Measurements from ENCODE around the gene CCDC124.

The CCDC124 gene

GRCh38 chr19:17931532-17932191 lies 1.2 kb upstream of the CCDC124 start:
- Histone ChIP-seq H3K9ac (ENCODE audit: low read length) (peak overlapping the region; percentile 93; the same call in 1 of the 2 replicates), H3K9me3 (ENCODE audit: low read length) (no peaks in the 10 kb centered on the region), H3K4me2 (ENCODE audit: low read length) (peak overlapping the region; percentile 92), H3K36me3 (ENCODE audit: insufficient read depth, low read length) (no peaks in the 10 kb centered on the region), H3K4me1 (ENCODE audit: insufficient read depth, low read length, severe bottlenecking) (peaks cover 22% of the 10 kb centered on the region), H3K27ac (ENCODE audit: low read depth, low read length, poor library complexity, severe bottlenecking) (no peak overlapping the region), H3K27me3 (ENCODE audit: insufficient read depth, low read length) (no peaks in the 10 kb centered on the region), H3K79me2 (ENCODE audit: insufficient read depth, low read length) (0 out of 2 replicates have a peak, but pooled peaks cover 5% of the 10 kb centered on the region), H3F3A (ENCODE audit: insufficient read depth, low read length) (no peaks in the 10 kb centered on the region), H4K20me1 (ENCODE audit: insufficient read depth, low read length) (no peaks in the 10 kb centered on the region), H2AFZ (ENCODE audit: low read length) (peak overlapping the region; percentile 54), H3K9me2 (ENCODE audit: low read depth, low read length) (no peaks in the 10 kb centered on the region), H3K4me3 (ENCODE audit: low read depth, low read length, poor library complexity, severe bottlenecking) (peak overlapping the region; percentile 98)
- TF ChIP-seq EZH2 (IDR thresholded peaks at IDR 0.05; ENCODE audit: borderline replicate concordance, low read length) = no peak
- TF ChIP-seq CTCF (IDR thresholded peaks at IDR 0.05; ENCODE audit: low read length) = no peak

- Histone ChIP-seq H2AFZ (ENCODE audit: low read length) (no peak overlapping the region), H3K27ac (ENCODE audit: low read depth, low read length, poor library complexity, severe bottlenecking) (no peak overlapping the region), H3K27me3 (ENCODE audit: insufficient read depth, low read length) (no peaks in the 10 kb centered on the region), H4K20me1 (ENCODE audit: insufficient read depth, low read length) (no peaks in the 10 kb centered on the region), H3K4me1 (ENCODE audit: insufficient read depth, low read length, severe bottlenecking) (peaks cover 22% of the 10 kb centered on the region), H3F3A (ENCODE audit: insufficient read depth, low read length) (no peaks in the 10 kb centered on the region), H3K79me2 (ENCODE audit: insufficient read depth, low read length) (0 out of 2 replicates have a peak, but pooled peaks cover 5% of the 10 kb centered on the region), H3K4me2 (ENCODE audit: low read length) (peak overlapping the region; percentile 92), H3K9ac (ENCODE audit: low read length) (peak overlapping the region; percentile 93), H3K9me2 (ENCODE audit: low read depth, low read length) (no peaks in the 10 kb centered on the region), H3K36me3 (ENCODE audit: insufficient read depth, low read length) (peaks cover 8% of the 10 kb centered on the region; the same call in 1 of the 2 replicates), H3K4me3 (ENCODE audit: low read depth, low read length, poor library complexity, severe bottlenecking) (peak overlapping the region; percentile 98), H3K9me3 (ENCODE audit: low read length) (no peaks in the 10 kb centered on the region)
- no peak for TF ChIP-seq EZH2 (IDR thresholded peaks at IDR 0.05; ENCODE audit: borderline replicate concordance, low read length)
- TF ChIP-seq CTCF (IDR thresholded peaks at IDR 0.05; ENCODE audit: low read length) = no peak
Measured at GRCh38 chr19:17933414-17934129, 757 bp downstream of the CCDC124 start.

- TF ChIP-seq CTCF (IDR thresholded peaks at IDR 0.05; ENCODE audit: low read length) (no peak), EZH2 (IDR thresholded peaks at IDR 0.05; ENCODE audit: borderline replicate concordance, low read length) (no peak)
- Histone ChIP-seq H3K4me2 (ENCODE audit: low read length) (no peak overlapping the region), H3K79me2 (ENCODE audit: insufficient read depth, low read length) (0 out of 2 replicates have a peak, but pooled peaks cover 5% of the 10 kb centered on the region), H3K4me3 (ENCODE audit: low read depth, low read length, poor library complexity, severe bottlenecking) (no peak overlapping the region), H3K27ac (ENCODE audit: low read depth, low read length, poor library complexity, severe bottlenecking) (no peak overlapping the region), H4K20me1 (ENCODE audit: insufficient read depth, low read length) (no peaks in the 10 kb centered on the region), H3K9ac (ENCODE audit: low read length) (no peak overlapping the region), H3K9me3 (ENCODE audit: low read length) (no peaks in the 10 kb centered on the region), H3K4me1 (ENCODE audit: insufficient read depth, low read length, severe bottlenecking) (peaks cover 22% of the 10 kb centered on the region), H3K9me2 (ENCODE audit: low read depth, low read length) (no peaks in the 10 kb centered on the region), H3K27me3 (ENCODE audit: insufficient read depth, low read length) (no peaks in the 10 kb centered on the region), H3K36me3 (ENCODE audit: insufficient read depth, low read length) (peaks cover 19% of the 10 kb centered on the region; the same call in 1 of the 2 replicates), H3F3A (ENCODE audit: insufficient read depth, low read length) (no peaks in the 10 kb centered on the region), H2AFZ (ENCODE audit: low read length) (no peak overlapping the region)
Measured at GRCh38 chr19:17936379-17936778, 3.6 kb downstream of the CCDC124 start.

Data from OCI-LY1 (cell line).